Activated CD8-positive, alpha-beta memory T cell treated with anti-CD3 and anti-CD28 coated beads, Interleukin-2, amount 50 U/mL, for 4 hours (primary cell): Measurements from ENCODE around the gene ERG28.

Source experiments
- DNase-seq: peaks from one replicate; pipeline ENCODE4 v3.0.0-alpha.2; 2020

ERG28 gene

GRCh38 chr14:75657331-75657730 lies 3.3 kb downstream of the ERG28 start:
- no peak for DNase-seq

GRCh38 chr14:75655235-75655634 lies 5.4 kb downstream of the ERG28 start:
- DNase-seq, result no peak

- DNase-seq, result peak; percentile 83
These were observed 6.4 kb downstream of the ERG28 start for GRCh38 chr14:75654127-75654732.

GRCh38 chr14:75653563-75653962 lies 7.1 kb downstream of the ERG28 start:
- DNase-seq, result no peak

GRCh38 chr14:75650253-75651058 lies 10.2 kb downstream of the ERG28 start:
- no peak for DNase-seq

- DNase-seq, result no peak
These were observed 10.9 kb downstream of the ERG28 start for GRCh38 chr14:75649773-75650172.

GRCh38 chr14:75649337-75649736 lies 11.3 kb downstream of the ERG28 start:
- no peak for DNase-seq

GRCh38 chr14:75648066-75648838 lies 12.4 kb downstream of the ERG28 start:
- DNase-seq, result no peak

GRCh38 chr14:75647640-75648039 lies 13.0 kb downstream of the ERG28 start:
- no peak for DNase-seq

- no peak for DNase-seq
These were observed 13.9 kb downstream of the ERG28 start for GRCh38 chr14:75646762-75647161.

GRCh38 chr14:75645056-75645455 lies 15.6 kb downstream of the ERG28 start:
- DNase-seq, result no peak

- DNase-seq, result no peak
These were observed 16.7 kb downstream of the ERG28 start for GRCh38 chr14:75643985-75644384.

- no peak for DNase-seq
These were observed 19.8 kb downstream of the ERG28 start for GRCh38 chr14:75640876-75641275.

GRCh38 chr14:75636100-75636692 lies 24.5 kb downstream of the ERG28 start:
- DNase-seq, result no peak

GRCh38 chr14:75634848-75635247 lies 25.8 kb downstream of the ERG28 start:
- DNase-seq, result no peak

- DNase-seq, result no peak
These were observed 29.2 kb downstream of the ERG28 start for GRCh38 chr14:75631453-75631831.

- no peak for DNase-seq
These were observed 29.8 kb downstream of the ERG28 start for GRCh38 chr14:75630695-75631452.

GRCh38 chr14:75628816-75629215 lies 31.9 kb downstream of the ERG28 start:
- DNase-seq, result no peak

- no peak for DNase-seq
These were observed 33.3 kb downstream of the ERG28 start for GRCh38 chr14:75627406-75627805.

GRCh38 chr14:75626863-75627262 lies 33.8 kb downstream of the ERG28 start:
- no peak for DNase-seq

- DNase-seq, result no peak
These were observed 34.3 kb downstream of the ERG28 start for GRCh38 chr14:75626396-75626795.

- DNase-seq, result no peak
These were observed 35.6 kb downstream of the ERG28 start for GRCh38 chr14:75625034-75625433.

- no peak for DNase-seq
These were observed 41.1 kb downstream of the ERG28 start for GRCh38 chr14:75619548-75619947.
